Panc1 (cell line): ENCODE measurements around the gene ADCY9.

Experiments used
- CTCF ChIP-seq: fragments of 450-650 bp; IDR thresholded peaks from 2 replicates; pipeline ENCODE4 v1.5.1; 2017; ENCODE audit warnings: mild to moderate bottlenecking
- REST ChIP-seq, 2 experiments: IDR thresholded peaks; 2 replicates each; pipeline ENCODE4 v1.6.1; 2011 to 2012; ENCODE audit warnings: low read depth in 2 of 2, control low read depth in 1 of 2, low read length in 1 of 2, mild to moderate bottlenecking in 1 of 2, moderate library complexity in 1 of 2; ENCODE audit not compliant: insufficient read depth in 1 of 2

GRCh38 chr16:4021070-4021779 is 95.0 kb downstream of the ADCY9 start:
- TF ChIP-seq CTCF, result no peak
- no peak for TF ChIP-seq REST (IDR thresholded peaks at IDR 0.05; ENCODE audit: insufficient read depth in 1 of 2, low read depth in 2 of 2, low read length in 1 of 2)
